DLD1 (cell line): Measurements from ENCODE around the gene MGMT.

ENCODE experiments used
- in situ Hi-C: cut with HindIII; loops from 2 replicates; pipeline ENCODE4 v1.10.0; 2017; ENCODE audit warnings: low sequenced_read_pairs

MGMT gene

DNA sequence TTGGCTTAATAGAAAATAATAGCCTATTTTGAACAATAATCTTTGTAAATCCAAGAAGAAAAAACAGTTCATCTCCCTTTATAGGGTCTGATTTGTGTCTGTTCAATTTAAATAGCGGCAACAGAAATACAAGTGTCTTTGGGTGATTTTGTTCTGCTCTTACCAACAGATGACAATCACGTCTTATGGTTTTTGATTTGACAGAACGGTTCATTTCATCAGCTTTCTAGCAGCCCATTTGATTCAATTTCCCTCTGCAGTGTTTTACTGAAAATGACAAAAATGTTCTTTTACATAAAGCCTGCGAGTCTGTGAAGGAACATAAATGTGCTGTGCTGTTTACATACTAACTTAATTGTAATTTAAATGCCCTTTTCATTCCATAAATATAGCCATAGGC is 180.5 kb downstream of the MGMT start:
- in situ Hi-C loops = no loop called here

- in situ Hi-C loops = no loop called here
Observed at GRCh38 chr10:129648856-129649255, 181.8 kb downstream of the MGMT start.

- in situ Hi-C loops = no loop called here
Observed at GRCh38 chr10:129652021-129652420, 185.0 kb downstream of the MGMT start.

DNA sequence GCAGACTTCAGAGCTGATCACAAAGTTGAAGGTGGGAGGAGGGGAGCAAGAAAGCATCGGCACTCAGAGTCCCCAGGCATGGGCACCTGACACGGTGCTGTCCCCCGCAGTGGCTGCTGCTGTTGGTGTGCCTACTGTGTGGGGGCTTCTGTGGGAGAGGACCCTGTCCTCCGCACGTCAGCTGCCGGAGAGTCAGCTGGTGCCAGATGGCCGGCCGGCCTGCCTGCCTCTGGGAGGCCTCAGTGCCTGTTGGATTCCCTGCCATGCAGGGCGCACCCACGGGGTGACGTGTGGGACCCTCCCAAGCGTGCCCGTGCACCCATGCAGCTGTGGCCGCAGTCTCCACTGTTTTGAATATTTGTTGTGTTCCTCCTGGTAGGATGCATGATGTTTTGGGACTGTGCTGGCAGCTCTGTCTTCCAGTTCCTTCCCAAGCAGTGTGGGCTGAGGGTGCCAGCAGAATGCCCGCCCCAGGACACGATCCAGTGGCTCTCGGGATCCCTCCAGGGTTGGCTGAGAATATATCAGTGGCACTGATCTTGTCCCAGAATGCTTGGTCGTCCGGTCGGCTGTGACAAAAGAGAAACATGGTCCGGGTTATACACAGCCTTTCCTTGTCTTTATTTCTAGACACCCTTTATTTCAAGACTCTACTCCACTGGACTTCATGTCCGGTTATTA is 185.6 kb downstream of the MGMT start:
- in situ Hi-C loops = no loop called here

- in situ Hi-C loops = no loop called here
Observed at GRCh38 chr10:129653428-129653827, 186.4 kb downstream of the MGMT start.

DNA sequence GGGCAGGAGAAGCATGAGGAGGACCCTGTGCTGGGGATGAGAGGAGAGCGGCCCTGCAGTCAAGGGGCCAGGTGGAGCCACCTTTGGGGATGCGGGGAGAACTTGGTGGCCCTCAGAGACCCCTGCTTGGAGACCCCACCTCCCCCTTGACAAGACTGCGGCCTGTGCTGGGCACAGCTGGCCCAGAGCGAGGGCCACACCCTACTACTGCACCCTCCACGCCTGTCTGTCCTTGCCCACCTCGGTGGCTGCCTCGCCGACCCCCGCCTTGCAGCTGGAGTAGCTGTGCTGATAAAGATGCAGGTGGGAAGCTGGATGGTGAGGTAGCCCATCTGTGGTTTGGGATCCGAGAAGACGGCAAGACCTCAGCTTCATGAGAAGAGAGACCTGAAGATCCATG is 186.8 kb downstream of the MGMT start:
- in situ Hi-C loops = no loop called here

- in situ Hi-C loops = no loop called here
Observed at GRCh38 chr10:129654461-129654860, 187.4 kb downstream of the MGMT start.

GRCh38 chr10:129655007-129655678 is 188.1 kb downstream of the MGMT start:
- in situ Hi-C loops = no loop called here

- in situ Hi-C loops = no loop called here
Observed at GRCh38 chr10:129655679-129656031, 188.6 kb downstream of the MGMT start.

- in situ Hi-C loops = no loop called here
Observed at GRCh38 chr10:129656642-129657041, 189.6 kb downstream of the MGMT start.

GRCh38 chr10:129657297-129658017 is 190.4 kb downstream of the MGMT start:
- in situ Hi-C loops = no loop called here

DNA sequence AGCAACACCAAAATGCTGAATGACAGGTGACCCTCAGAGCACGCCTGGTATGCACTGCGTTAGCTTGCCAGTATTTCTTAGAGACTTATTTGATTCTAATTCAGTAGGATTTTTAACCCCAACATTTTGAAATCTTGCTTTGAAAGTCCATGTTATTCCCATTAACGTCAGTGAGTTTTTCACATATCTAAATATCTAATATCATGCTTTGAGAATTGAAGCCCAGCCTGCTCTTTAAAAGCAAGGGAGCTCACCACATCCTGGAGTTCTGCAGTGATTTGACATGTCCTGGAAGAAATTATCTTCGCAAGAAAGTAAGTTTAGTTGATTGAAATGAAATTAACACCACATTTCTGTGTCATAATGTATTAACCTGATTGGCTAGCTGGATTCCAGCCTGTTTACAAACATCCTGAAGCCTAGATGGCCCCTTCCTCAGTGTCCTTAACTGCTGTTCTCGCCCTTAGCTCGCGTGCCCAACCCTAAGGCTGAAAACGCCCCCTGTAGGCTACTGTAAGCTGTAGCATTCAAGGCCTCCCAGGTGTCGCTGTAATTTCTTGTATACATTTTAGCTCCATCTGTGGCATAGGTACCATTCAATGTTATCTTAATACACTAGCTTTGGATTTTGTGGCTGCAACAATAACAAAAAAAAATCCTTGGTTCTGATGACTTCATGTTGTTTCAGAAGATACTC is 191.5 kb downstream of the MGMT start:
- in situ Hi-C loops = no loop called here

- in situ Hi-C loops = no loop called here
Observed at GRCh38 chr10:129659508-129660268, 192.6 kb downstream of the MGMT start.

GRCh38 chr10:129660569-129660968 is 193.5 kb downstream of the MGMT start:
- in situ Hi-C loops = no loop called here

DNA sequence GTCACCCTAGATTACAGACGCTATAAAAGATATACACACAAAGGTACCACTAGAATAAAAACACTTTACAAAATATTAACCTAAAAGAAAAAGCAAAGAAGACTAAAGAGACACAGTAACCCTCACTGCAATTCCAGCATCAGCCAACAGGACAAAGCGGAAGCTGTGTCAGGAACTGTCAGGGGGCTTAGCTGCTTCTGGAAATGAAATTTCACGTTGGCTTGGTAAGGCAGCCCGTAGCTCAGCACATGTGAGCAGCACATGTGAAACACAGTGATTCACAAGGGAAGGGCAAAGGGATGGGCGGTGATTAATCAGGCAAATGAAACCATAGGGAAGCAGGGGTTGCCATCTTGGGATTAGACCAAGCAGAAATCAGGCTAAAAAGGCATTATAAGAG is 195.4 kb downstream of the MGMT start:
- in situ Hi-C loops = no loop called here

- in situ Hi-C loops = no loop called here
Observed at GRCh38 chr10:129670124-129670523, 203.1 kb downstream of the MGMT start.

DNA sequence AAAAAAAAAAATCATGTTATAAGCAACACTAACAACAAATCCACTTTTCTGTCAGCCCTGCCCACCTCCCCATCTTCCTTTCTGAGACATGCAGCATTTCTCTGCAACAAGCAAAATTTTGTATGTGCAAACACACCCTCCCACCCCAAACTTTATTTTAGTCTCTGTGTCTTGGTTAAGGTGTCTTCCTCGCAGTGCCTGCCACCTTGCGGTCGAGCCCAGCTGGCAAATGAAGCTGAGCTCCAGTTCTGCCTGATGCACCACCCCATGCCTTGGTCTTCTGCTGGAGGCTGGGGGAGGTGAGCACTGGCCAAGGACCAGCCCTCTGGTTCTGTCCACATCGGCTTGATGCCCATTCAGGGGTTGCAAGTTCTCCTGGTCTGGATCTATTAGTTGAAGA is 206.3 kb downstream of the MGMT start:
- in situ Hi-C loops = no loop called here

DNA sequence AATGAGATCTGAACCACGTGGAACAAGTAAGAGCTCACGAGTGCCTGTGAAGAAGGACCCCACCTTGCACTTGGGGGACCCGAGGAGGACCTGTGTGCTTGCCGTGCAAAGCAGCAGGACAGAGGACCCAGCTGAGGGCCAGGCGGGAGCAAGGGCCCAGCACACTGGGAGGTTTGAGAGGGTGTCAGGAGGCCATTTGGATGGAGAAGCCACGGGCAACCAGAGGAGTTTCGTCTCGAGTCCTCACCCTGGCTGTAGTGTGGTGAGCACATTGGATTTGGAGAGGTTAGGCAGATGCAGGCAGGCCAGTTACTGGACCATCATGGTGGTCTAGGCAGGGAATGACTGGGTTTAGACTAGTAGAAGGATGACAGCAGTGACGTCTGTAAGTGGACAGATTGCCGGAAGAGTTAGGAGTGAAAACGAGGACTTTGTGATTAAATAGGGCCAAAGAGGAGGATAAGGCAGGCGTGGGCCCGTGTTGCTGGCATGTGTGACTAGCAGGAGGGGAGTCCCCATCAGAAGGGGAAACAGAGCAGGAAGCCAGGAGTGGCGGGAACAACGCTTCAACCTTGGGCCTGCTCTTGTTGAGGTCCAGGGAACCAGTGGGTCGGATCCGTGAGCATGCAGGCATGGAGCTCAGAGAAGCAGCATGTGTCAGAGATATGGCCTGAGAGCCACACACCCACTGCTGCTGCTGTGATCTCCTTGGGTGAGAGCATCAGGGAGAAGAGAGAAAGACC is 208.2 kb downstream of the MGMT start:
- in situ Hi-C loops = no loop called here

- in situ Hi-C loops = no loop called here
Observed at GRCh38 chr10:129676014-129676413, 209.0 kb downstream of the MGMT start.

DNA sequence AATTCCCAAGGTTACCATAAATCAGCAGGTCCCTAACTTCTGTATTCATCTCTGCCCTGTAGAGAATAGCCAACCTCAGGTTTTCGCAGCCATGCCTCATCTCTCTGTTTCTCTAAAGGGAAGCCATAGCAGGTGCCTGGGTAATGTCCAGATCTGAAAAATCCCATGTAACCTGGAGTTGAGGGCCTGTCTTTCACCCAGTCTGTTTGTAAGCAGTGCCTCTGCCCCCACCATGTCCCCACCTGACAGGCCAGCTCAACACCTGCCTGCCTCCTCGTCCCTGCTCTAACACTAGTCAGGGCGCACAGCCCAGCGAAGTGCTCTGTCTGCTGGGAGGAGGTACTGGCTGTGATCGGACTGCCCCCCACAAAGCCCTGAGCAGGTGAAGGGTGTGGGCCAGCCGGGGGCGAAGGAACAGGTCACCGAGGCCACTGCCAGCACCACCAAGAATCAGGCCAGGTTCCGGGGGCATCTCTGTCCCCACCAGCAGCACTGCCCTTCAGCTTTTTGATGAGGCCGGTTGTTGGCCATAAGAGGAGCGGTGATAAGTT is 210.4 kb downstream of the MGMT start:
- in situ Hi-C loops = no loop called here
